ENCODE data around the gene REP15. TPM values are rescaled to one million over a fixed set of nuclear protein-coding genes. Genes with fewer than 3 reads are reported as not detected.

REP15 gene
- total and polyA plus RNA-seq, 5 donors from 2014 or later: 0.56 TPM; not detected in 4

DNA sequence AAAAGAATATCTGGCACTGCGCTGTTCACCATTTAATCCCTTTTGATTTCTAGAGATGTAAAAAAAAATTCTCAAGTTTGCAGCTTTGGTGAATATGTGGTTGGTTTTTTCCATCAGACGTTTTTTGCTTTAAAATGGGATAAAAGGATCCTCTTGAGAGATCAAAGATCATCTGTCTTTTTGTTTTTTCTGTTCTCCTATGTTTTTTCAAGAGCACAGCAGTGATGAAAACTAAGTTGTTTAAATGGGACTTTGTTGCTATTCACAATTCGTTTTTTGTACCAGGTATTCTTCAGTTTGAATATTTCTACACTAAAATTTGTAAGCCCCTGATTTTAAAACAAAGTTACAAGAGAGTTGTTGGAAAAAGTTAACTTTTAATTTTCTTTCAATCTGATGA is 29.7 kb upstream of the REP15 start:
- Histone ChIP-seq H3K27ac (ENCODE audit: insufficient read depth, low read length, poor library complexity, severe bottlenecking) (no peak overlapping the region), H3K9me3 (ENCODE audit: control insufficient read depth in 2 of 2, low read length in 2 of 2) (no peaks in the 10 kb centered on the region), H3K27me3 (ENCODE audit: control insufficient read depth, insufficient read depth, low read length) (peaks cover 2% of the 10 kb centered on the region), H3K4me1 (ENCODE audit: control insufficient read depth, insufficient read depth, low read length, poor library complexity, severe bottlenecking) (no peaks in the 10 kb centered on the region), H3K4me3 (ENCODE audit: low read depth, low read length) (no peak overlapping the region), H3K36me3 (ENCODE audit: control insufficient read depth, insufficient read depth, low read length) (no peaks in the 10 kb centered on the region)
- no peak for DNase-seq
- H3K27ac Mint-ChIP-seq: no peak overlapping the region
- ATAC-seq (ENCODE audit: low read depth in 2 of 2): no peak
- peaks cover 16% of the 10 kb centered on the region for H3K36me3 Mint-ChIP-seq
- no peak overlapping the region for H3K4me3 Mint-ChIP-seq
- no peaks in the 10 kb centered on the region for H3K27me3 Mint-ChIP-seq
- H3K9me3 Mint-ChIP-seq: peaks cover 0 to 3% (median 0%) of the 10 kb centered on the region in 7 donors
- H3K4me1 Mint-ChIP-seq: no peaks in the 10 kb centered on the region

DNA sequence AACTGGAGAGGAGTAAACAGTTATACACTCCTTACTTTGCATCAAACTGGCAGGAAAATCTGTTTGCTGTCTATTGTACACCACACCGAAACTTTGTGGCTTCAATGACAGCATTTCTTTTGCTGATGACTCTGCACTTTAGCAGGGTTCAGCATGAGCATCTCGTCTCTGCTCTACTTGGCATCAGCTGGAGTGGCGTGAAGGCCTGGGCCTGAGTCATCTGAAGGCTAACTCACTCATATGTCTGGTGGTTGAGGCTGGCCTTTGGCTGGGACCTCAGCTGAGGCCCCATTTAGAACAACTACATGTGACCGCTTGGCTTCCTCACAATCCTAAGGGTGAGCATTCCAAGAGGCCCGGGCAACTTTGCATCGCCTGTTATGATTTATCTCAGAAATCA is 28.7 kb upstream of the REP15 start:
- ATAC-seq (ENCODE audit: low read depth in 2 of 2) (no peak), DNase-seq (peak in 1 of 3 donors; percentile 8)
- Mint-ChIP-seq H3K27me3 (no peaks in the 10 kb centered on the region), H3K4me1 (no peaks in the 10 kb centered on the region), H3K36me3 (peaks cover 10% of the 10 kb centered on the region), H3K4me3 (no peak overlapping the region), H3K9me3 (peaks cover 0 to 3% (median 0%) of the 10 kb centered on the region in 7 donors), H3K27ac (no peak overlapping the region)
- no peaks in the 10 kb centered on the region for H3K4me1 ChIP-seq (ENCODE audit: control insufficient read depth, insufficient read depth, low read length, poor library complexity, severe bottlenecking)
- H3K9me3 ChIP-seq (ENCODE audit: control insufficient read depth in 2 of 2, low read length in 2 of 2): no peaks in the 10 kb centered on the region
- no peak overlapping the region for H3K27ac ChIP-seq (ENCODE audit: insufficient read depth, low read length, poor library complexity, severe bottlenecking)
- H3K4me3 ChIP-seq (ENCODE audit: low read depth, low read length): no peak overlapping the region
- peaks cover 2% of the 10 kb centered on the region for H3K27me3 ChIP-seq (ENCODE audit: control insufficient read depth, insufficient read depth, low read length)
- H3K36me3 ChIP-seq (ENCODE audit: control insufficient read depth, insufficient read depth, low read length): no peaks in the 10 kb centered on the region

DNA sequence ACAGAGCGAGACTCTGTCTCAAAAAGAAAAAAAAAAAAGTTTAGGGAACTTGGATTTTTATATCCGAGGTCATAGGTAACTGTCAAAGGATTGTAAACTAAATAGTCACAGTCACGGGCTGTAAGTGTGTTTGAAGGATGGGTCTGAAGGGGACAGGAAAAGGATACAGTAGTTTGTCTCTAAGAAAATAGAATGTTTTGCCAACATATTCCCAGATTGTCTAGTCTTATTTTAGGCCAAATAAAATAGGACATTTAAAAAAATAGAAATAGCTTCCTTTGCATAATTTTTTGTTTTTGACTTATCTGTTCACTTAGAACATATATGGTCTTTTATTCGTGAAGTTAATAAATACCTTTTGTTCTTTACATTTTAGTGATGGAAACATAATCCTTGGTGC is 24.2 kb upstream of the REP15 start:
- DNase-seq (no peak), ATAC-seq (ENCODE audit: low read depth in 2 of 2) (no peak)
- Histone ChIP-seq H3K27me3 (ENCODE audit: control insufficient read depth, insufficient read depth, low read length) (no peaks in the 10 kb centered on the region), H3K27ac (ENCODE audit: insufficient read depth, low read length, poor library complexity, severe bottlenecking) (no peak overlapping the region), H3K4me1 (ENCODE audit: control insufficient read depth, insufficient read depth, low read length, poor library complexity, severe bottlenecking) (no peaks in the 10 kb centered on the region), H3K9me3 (ENCODE audit: control insufficient read depth in 2 of 2, low read length in 2 of 2) (no peaks in the 10 kb centered on the region), H3K4me3 (ENCODE audit: low read depth, low read length) (no peak overlapping the region), H3K36me3 (ENCODE audit: control insufficient read depth, insufficient read depth, low read length) (no peaks in the 10 kb centered on the region)
- peaks cover 5% of the 10 kb centered on the region for H3K36me3 Mint-ChIP-seq
- H3K27me3 Mint-ChIP-seq: no peaks in the 10 kb centered on the region
- no peaks in the 10 kb centered on the region for H3K9me3 Mint-ChIP-seq
- H3K4me1 Mint-ChIP-seq: no peaks in the 10 kb centered on the region
- no peak overlapping the region for H3K27ac Mint-ChIP-seq
- no peak overlapping the region for H3K4me3 Mint-ChIP-seq

DNA sequence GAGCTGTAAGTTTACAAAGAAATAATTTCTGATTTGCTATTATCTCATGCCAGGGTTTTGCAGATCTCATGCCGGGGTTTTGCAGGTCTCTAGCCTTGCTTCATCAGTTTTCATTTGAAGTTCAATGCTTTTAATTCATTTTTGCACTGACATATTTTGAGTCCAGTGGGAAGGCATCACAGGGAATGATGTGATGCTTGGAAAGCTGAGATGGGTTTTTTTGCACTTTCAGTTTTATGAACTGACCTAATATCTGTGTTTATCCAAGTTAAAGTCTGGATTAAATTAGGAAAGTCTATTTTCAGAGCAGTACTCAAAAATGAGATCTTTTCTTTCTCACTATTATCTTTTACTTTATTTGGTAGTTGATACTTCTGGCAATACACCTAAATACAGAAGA is 23.6 kb upstream of the REP15 start:
- Histone ChIP-seq H3K4me1 (ENCODE audit: control insufficient read depth, insufficient read depth, low read length, poor library complexity, severe bottlenecking) (no peaks in the 10 kb centered on the region), H3K9me3 (ENCODE audit: control insufficient read depth in 2 of 2, low read length in 2 of 2) (no peaks in the 10 kb centered on the region), H3K27ac (ENCODE audit: insufficient read depth, low read length, poor library complexity, severe bottlenecking) (no peak overlapping the region), H3K36me3 (ENCODE audit: control insufficient read depth, insufficient read depth, low read length) (no peaks in the 10 kb centered on the region), H3K4me3 (ENCODE audit: low read depth, low read length) (no peak overlapping the region), H3K27me3 (ENCODE audit: control insufficient read depth, insufficient read depth, low read length) (no peaks in the 10 kb centered on the region)
- no peaks in the 10 kb centered on the region for H3K9me3 Mint-ChIP-seq
- DNase-seq (no peak), ATAC-seq (ENCODE audit: low read depth in 2 of 2) (no peak)
- no peak overlapping the region for H3K4me3 Mint-ChIP-seq
- no peaks in the 10 kb centered on the region for H3K4me1 Mint-ChIP-seq
- H3K27me3 Mint-ChIP-seq: no peaks in the 10 kb centered on the region
- peaks cover 6% of the 10 kb centered on the region for H3K36me3 Mint-ChIP-seq
- H3K27ac Mint-ChIP-seq: no peak overlapping the region

DNA sequence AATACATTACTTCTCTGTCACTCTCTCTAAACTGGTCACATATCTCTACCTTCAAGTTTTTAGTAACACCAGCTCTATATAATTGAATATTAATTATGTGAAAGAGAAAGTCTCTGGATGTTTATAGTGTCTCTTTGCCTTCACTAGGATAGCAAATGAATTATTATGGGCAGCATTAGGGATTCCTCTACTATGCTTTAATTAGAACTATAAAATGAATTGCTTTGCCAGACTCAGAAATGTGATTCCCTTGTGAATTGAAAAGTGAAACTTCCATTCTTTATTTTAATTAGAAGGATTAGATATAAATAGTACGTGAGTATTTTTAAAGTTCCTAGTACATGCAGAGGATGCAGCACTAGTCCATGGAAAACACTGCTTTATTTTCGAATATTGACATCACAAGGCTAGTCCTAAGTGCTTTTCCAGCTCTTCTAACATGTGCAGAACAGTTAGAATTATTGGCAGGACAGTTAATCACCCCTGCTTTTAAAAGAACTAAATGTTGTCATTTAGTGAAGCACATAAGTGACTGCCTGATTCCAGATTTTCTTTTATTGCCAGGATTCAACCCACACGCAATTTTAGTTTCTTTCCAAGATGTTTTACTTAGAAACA is 23.0 kb upstream of the REP15 start:
- H3K36me3 ChIP-seq (ENCODE audit: control insufficient read depth, insufficient read depth, low read length): no peaks in the 10 kb centered on the region
- no peaks in the 10 kb centered on the region for H3K9me3 Mint-ChIP-seq
- no peak for DNase-seq
- no peaks in the 10 kb centered on the region for H3K27me3 Mint-ChIP-seq
- no peaks in the 10 kb centered on the region for H3K27me3 ChIP-seq (ENCODE audit: control insufficient read depth, insufficient read depth, low read length)
- ATAC-seq (ENCODE audit: low read depth in 2 of 2): no peak
- H3K36me3 Mint-ChIP-seq: peaks cover 6% of the 10 kb centered on the region
- H3K27ac Mint-ChIP-seq: no peak overlapping the region
- H3K4me1 Mint-ChIP-seq: no peaks in the 10 kb centered on the region
- H3K9me3 ChIP-seq (ENCODE audit: control insufficient read depth in 2 of 2, low read length in 2 of 2): no peaks in the 10 kb centered on the region
- H3K4me3 Mint-ChIP-seq: no peak overlapping the region
- no peaks in the 10 kb centered on the region for H3K4me1 ChIP-seq (ENCODE audit: control insufficient read depth, insufficient read depth, low read length, poor library complexity, severe bottlenecking)
- H3K27ac ChIP-seq (ENCODE audit: insufficient read depth, low read length, poor library complexity, severe bottlenecking): no peak overlapping the region
- no peak overlapping the region for H3K4me3 ChIP-seq (ENCODE audit: low read depth, low read length)

DNA sequence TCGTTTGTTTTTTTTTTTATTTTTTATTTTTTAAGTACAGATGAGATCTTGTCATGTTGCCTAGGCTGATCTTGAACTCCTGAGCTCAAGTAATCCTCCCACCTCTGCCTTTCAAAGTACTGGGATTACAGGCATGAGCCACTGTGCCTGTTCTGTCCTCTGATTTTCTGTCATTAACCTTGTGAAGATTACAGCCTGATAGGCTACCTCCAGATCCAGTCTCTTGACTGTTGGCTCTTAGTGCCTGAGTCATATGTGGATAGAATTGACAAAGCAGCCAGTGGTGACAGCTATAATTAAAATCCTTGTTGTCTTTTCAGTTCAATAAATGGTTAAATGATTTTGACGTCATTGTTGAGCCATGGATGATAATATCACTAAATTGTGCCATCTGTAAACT is 21.3 kb upstream of the REP15 start:
- no peak for DNase-seq
- Mint-ChIP-seq H3K4me1 (no peaks in the 10 kb centered on the region), H3K4me3 (no peak overlapping the region), H3K9me3 (no peaks in the 10 kb centered on the region), H3K36me3 (peaks cover 6% of the 10 kb centered on the region), H3K27me3 (no peaks in the 10 kb centered on the region), H3K27ac (peak overlapping the region in 1 of 3 donors; percentile 16)
- H3K4me1 ChIP-seq (ENCODE audit: control insufficient read depth, insufficient read depth, low read length, poor library complexity, severe bottlenecking): no peaks in the 10 kb centered on the region
- ATAC-seq (ENCODE audit: low read depth in 2 of 2): no peak
- no peaks in the 10 kb centered on the region for H3K9me3 ChIP-seq (ENCODE audit: control insufficient read depth in 2 of 2, low read length in 2 of 2)
- H3K36me3 ChIP-seq (ENCODE audit: control insufficient read depth, insufficient read depth, low read length): no peaks in the 10 kb centered on the region
- H3K27ac ChIP-seq (ENCODE audit: insufficient read depth, low read length, poor library complexity, severe bottlenecking): no peak overlapping the region
- H3K4me3 ChIP-seq (ENCODE audit: low read depth, low read length): no peak overlapping the region
- no peaks in the 10 kb centered on the region for H3K27me3 ChIP-seq (ENCODE audit: control insufficient read depth, insufficient read depth, low read length)

DNA sequence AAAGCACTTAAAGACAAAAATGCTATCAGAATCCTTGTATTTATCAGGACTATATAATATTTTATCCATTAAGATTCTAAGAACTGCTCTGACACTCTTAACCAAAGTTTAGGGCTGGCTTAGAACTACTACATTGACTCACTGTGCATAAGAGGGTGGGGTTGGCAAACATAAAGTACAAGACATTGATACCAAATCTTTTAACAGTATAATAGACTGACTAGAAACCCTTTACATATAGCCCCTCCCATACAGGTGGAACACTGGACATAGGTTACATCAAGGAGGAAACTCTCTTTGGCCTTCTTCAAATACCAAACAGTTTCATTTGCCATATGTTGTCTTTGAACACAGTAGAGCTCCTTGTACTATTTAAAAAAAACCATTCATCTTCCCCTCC is 15.6 kb upstream of the REP15 start:
- DNase-seq (no peak), ATAC-seq (ENCODE audit: low read depth in 2 of 2) (no peak)
- Mint-ChIP-seq H3K9me3 (no peaks in the 10 kb centered on the region), H3K36me3 (peaks cover 6% of the 10 kb centered on the region), H3K4me1 (no peaks in the 10 kb centered on the region), H3K27ac (no peak overlapping the region), H3K4me3 (no peak overlapping the region), H3K27me3 (no peaks in the 10 kb centered on the region)
- H3K4me3 ChIP-seq (ENCODE audit: low read depth, low read length): no peak overlapping the region
- H3K27me3 ChIP-seq (ENCODE audit: control insufficient read depth, insufficient read depth, low read length): no peaks in the 10 kb centered on the region
- H3K36me3 ChIP-seq (ENCODE audit: control insufficient read depth, insufficient read depth, low read length): no peaks in the 10 kb centered on the region
- H3K9me3 ChIP-seq (ENCODE audit: control insufficient read depth in 2 of 2, low read length in 2 of 2): no peaks in the 10 kb centered on the region
- H3K4me1 ChIP-seq (ENCODE audit: control insufficient read depth, insufficient read depth, low read length, poor library complexity, severe bottlenecking): no peaks in the 10 kb centered on the region
- no peak overlapping the region for H3K27ac ChIP-seq (ENCODE audit: insufficient read depth, low read length, poor library complexity, severe bottlenecking)

DNA sequence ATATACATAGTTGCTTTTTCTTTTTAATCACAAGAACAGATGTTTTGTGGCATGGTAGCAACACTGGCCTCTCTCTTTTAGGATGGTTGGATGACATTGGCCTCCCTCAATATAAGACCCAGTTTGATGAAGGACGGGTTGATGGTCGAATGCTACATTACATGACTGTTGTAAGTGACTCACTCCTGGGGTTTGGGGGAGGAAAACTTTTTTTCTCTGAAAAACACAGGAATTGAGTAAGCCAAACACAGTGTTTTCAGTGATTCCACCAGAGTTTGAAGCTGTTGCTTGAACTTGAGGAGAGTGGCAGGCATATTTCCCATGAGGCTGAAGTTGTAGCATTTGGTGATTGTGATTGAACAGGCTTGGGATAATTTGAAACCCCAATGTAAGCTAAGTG is 13.7 kb upstream of the REP15 start:
- no peak overlapping the region for H3K4me3 ChIP-seq (ENCODE audit: low read depth, low read length)
- no peak for DNase-seq
- H3K27ac ChIP-seq (ENCODE audit: insufficient read depth, low read length, poor library complexity, severe bottlenecking): no peak overlapping the region
- ATAC-seq (ENCODE audit: low read depth in 2 of 2): no peak
- no peaks in the 10 kb centered on the region for H3K36me3 ChIP-seq (ENCODE audit: control insufficient read depth, insufficient read depth, low read length)
- H3K4me1 Mint-ChIP-seq: no peaks in the 10 kb centered on the region
- H3K27me3 ChIP-seq (ENCODE audit: control insufficient read depth, insufficient read depth, low read length): no peaks in the 10 kb centered on the region
- H3K4me1 ChIP-seq (ENCODE audit: control insufficient read depth, insufficient read depth, low read length, poor library complexity, severe bottlenecking): no peaks in the 10 kb centered on the region
- no peak overlapping the region for H3K27ac Mint-ChIP-seq
- no peak overlapping the region for H3K4me3 Mint-ChIP-seq
- H3K27me3 Mint-ChIP-seq: no peaks in the 10 kb centered on the region
- H3K9me3 ChIP-seq (ENCODE audit: control insufficient read depth in 2 of 2, low read length in 2 of 2): no peaks in the 10 kb centered on the region
- no peaks in the 10 kb centered on the region for H3K9me3 Mint-ChIP-seq
- H3K36me3 Mint-ChIP-seq: no peaks in the 10 kb centered on the region
